GM12873 (cell line): Measurements from ENCODE around the gene MEA1.

ENCODE experiments used
- CTCF ChIP-seq: IDR thresholded peaks from 2 replicates; pipeline ENCODE4 v1.5.1; 2012; ENCODE audit warnings: low read depth, mild to moderate bottlenecking, moderate library complexity, low read length, control low read depth; ENCODE audit not compliant: insufficient read depth; ENCODE audit errors: missing control alignments

The MEA1 gene

GRCh38 chr6:43058531-43058930, 44.8 kb upstream of the MEA1 start:
- TF ChIP-seq CTCF, result no peak

GRCh38 chr6:43055966-43056365, 42.2 kb upstream of the MEA1 start:
- TF ChIP-seq CTCF, result no peak

GRCh38 chr6:43054206-43054943, 40.6 kb upstream of the MEA1 start:
- no peak for TF ChIP-seq CTCF

- no peak for TF ChIP-seq CTCF
These were observed 39.9 kb upstream of the MEA1 start, which contains the start of gene CUL7 for GRCh38 chr6:43053545-43054205. Gene CUL7 (minus strand): TSS chr6:43053851. CDS start chr6:43052788, 1,063 bp downstream.

GRCh38 chr6:43052842-43053544, 39.2 kb upstream of the MEA1 start:
- TF ChIP-seq CTCF, result no peak

GRCh38 chr6:43052225-43052841, 38.6 kb upstream of the MEA1 start:
- TF ChIP-seq CTCF, result no peak

GRCh38 chr6:43050981-43051380, 37.2 kb upstream of the MEA1 start:
- no peak for TF ChIP-seq CTCF
